GM18507 (cell line): ENCODE results near the gene SPATA32.
A peak's percentile ranks its signal among the peaks of the same experiment; 100 is the strongest.

Source experiments
- DNase-seq: peaks from one replicate; pipeline ENCODE4 v3.0.0; 2011; ENCODE audit warnings: low read depth; ENCODE audit not compliant: insufficient read length; ENCODE audit errors: extremely low spot score
- FAIRE-seq: peaks from 2 replicates; lab custom pipeline; 2011; peaks lifted over from hg19 to GRCh38; lab: Jason Lieb, UNC

SPATA32 gene

GRCh38 chr17:45234641-45235415 is 27.1 kb downstream of the SPATA32 start:
- FAIRE-seq (peak; percentile 74), DNase-seq (no peak)

- no peak for FAIRE-seq
- no peak for DNase-seq
Observed at GRCh38 chr17:45233423-45233924, 28.4 kb downstream of the SPATA32 start.

DNA sequence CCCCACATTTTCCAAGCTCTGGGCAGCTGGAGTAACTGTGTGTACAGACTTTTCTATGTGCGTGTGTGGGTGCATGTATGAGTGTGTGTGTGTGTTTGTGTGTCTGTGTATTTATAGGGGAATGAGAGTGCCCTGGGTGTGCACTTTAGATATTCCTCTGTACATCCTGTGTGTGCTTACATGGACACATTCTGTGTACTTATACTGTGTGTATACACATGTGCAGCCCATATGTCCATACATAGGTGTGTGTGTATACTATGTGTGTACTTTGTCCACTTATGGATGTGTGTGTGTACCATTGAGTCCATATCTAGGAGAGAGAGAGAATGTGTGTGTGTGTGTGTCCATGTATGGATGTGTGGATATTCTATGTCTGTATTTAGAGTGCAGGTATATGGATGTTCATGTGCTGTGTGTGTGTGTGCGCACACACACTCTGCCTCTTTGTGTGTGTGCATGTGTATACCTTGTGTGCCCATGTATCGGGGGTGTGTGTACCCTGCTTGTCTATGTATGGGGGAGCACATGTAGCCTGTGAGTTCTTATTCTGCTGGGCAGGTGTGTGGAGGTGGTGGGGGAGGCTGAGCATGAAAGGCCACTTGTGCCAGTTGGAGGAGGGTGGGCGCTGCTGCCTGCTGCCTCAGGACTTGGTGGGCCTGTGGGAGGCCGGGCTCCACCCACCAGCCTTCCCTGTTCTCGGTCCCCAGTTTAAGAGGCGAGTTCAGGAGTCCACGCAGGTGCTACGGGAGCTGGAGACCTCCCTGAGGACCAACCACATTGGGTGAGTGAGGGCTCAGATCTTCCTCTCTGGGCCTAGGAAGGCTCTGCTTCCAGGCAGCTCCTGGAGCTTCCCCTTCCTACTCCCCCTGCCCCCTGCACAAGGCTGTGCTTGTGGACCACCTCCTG is 29.1 kb downstream of the SPATA32 start:
- FAIRE-seq = no peak

DNA sequence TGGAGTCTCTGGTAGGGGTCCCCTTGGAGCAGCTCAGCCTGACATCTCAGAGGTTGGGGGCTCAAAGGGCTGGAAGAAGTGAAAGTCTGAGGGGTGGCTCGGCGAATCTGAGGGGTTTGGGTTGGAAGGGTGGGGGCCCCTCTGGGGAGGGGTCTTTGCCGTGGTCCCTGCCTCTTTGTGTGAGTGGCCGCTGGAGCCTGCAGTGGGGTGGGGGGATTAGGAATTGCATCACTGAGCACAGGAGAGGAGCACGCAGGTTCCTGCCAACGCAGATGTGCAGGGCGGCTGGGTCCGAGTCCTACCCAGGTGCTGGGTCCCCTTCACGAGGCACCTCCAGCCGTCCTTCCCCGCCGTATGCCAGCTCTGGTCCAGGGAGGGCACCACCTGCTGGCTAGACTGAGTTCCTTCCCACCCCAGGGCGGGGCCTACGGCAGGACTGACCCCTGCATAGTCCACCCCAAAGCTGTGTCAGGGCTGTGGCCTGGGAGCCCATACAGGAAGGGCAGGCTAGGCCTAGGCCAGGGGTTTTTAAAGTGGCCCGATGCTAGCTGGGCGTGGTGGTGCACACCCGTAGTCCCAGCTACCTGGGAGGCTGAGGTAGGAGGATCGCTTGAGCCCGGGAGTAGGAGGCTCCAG is 30.3 kb downstream of the SPATA32 start:
- no peak for FAIRE-seq

More for the DNA sequence above, 29.1 kb downstream of the SPATA32 start:
- DNase-seq = no peak

GRCh38 chr17:45230787-45231480 is 31.0 kb downstream of the SPATA32 start:
- DNase-seq (no peak), FAIRE-seq (no peak)

More for the DNA sequence above, 30.3 kb downstream of the SPATA32 start:
- DNase-seq = no peak

- FAIRE-seq (no peak), DNase-seq (no peak)
Observed at GRCh38 chr17:45230410-45230786, 31.5 kb downstream of the SPATA32 start.

- no peak for DNase-seq
Observed at GRCh38 chr17:45229681-45230409, 32.0 kb downstream of the SPATA32 start.

DNA sequence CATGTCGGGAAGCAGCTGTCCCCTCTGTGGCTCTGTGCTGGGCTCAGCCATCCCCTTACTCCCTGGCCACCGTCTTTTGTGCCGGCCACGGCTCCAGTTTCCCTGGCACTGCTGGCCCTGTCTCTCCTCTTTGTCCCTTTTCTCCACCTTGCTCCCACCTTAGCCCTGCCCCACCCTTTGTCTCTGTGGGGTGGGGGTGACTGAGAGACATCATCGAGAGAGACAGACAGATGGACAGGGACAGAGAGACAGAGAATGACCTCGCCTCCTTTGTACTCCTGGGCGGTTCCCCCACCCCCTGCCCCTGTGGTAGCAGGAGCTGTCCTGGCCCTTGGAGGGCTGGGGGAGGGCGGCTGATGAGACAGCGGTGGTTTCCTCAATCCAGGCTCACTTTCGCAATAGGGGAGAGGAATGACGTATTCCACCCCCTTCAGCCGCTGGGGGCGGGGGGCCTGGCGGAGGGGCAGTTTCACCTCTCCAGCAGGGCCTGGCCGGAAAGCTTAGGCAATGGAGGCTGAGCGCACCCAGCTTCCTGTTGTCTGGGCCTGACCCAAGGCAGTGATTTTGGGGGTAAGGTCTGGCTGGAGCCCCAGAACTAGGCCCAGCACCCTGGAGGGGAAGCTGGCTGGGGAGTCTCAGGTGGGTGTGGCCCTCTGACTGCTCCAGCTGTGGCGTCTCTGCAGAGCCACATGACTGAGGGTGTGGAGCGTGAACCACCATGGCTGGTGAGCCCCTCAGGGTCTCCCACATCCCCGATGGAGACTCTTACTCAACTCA is 32.9 kb downstream of the SPATA32 start:
- DNase-seq (peak; percentile 69), FAIRE-seq (peak; percentile 92)

More at GRCh38 chr17:45229681-45230409, 32.0 kb downstream of the SPATA32 start:
- no peak for FAIRE-seq

DNA sequence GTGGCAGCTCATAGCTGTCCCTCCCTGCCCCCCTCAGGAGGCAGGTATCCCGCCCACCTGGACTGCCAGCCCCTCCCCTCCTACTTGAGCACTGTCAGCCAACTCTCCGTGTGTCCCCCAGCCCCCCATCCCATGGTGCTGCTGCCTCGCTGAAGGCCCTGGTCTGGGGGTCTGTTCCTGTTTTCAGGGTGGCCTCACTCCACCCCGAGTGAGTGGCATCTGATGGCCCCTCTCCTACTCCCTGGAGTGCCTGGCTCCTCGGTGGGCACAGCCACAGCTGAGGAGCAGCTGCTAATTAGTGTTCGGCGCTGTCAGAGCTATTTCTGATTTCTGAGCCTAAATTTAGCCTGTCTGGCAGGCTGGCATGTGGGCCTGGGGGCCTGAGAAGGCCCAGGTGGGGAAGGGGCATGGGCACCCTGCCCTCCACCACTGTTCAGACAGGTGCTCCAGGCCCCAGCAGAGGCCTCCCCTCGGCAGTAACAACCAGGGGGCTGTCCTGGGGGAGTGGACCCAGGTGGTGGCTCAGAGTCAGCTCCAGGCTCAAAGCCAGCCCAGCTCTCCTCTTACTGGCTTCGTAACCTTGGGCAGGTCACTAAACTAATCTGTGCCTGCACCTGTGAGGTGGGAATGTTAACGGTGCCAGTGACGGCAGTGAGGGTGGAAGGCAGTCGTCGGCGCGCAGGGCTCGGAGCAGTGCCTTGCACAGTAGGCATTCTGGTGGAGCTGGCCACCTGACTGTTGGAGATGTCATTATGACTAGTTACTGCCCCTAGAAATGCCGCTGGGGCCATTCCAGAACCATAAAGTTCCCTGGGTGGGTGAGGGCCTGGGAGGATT is 33.8 kb downstream of the SPATA32 start:
- no peak for DNase-seq

GRCh38 chr17:45227101-45227925 is 34.6 kb downstream of the SPATA32 start:
- FAIRE-seq (peak; percentile 93), DNase-seq (no peak)

More for the DNA sequence above, 33.8 kb downstream of the SPATA32 start:
- no peak for FAIRE-seq

DNA sequence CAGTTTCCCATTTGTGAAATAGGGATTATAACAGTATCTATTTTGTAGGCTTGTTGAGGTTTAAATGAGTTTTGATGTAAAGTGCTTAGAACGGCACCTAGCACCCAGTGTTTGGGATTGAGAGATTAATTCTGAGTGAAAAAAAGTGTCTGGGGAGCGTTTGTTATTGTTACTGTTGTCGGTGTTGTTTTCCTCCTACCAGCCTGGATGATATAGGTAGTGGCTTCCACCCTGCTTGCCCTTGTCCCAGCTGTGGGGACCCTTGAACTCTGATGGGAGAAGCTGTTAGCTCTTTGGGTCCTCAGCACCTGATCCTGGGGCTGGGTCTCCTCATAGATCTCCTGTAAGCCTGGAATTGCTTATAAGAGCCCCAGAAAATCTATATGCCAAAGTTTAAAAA is 35.3 kb downstream of the SPATA32 start:
- no peak for FAIRE-seq

DNA sequence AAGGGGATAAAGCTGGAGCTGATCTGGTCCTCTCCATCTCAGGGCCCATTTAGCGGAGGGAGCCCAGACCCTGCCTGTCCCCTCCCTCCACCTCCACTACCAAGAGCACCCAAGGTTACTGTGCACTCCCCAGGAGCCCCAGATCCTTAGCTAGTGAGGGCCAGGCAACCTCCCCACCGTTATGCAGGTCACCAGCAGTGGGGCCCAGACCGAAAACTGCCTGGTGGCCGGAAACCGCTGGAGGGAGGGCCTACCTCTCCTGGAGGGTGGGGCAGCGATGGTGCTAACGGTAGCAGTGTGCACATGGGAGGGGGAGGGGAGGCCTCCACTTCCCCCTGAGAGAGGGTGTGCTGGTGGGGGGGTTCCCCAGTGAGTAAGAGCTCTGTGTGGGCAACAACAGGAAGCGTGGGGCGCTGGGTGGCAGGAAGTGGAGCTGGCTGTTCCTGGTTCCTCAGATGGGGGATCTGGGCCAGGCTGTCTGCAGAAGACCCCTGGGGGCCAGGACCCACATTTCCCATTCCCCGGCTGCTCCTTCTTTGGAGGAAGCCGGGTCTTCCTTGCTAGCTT is 35.8 kb downstream of the SPATA32 start:
- peak; percentile 99 for FAIRE-seq
- DNase-seq = peak; percentile 75

More for the DNA sequence above, 35.3 kb downstream of the SPATA32 start:
- DNase-seq = no peak

GRCh38 chr17:45225051-45225700 is 36.7 kb downstream of the SPATA32 start:
- FAIRE-seq (peak; percentile 15), DNase-seq (no peak)

GRCh38 chr17:45224671-45225050 is 37.2 kb downstream of the SPATA32 start:
- no peak for FAIRE-seq
- no peak for DNase-seq
